NCI-H128 (cell line): Measurements from ENCODE around the gene LIPC.
A peak's percentile ranks its signal among the peaks of the same experiment; 100 is the strongest.

Source experiments
- DNase-seq: peaks from one replicate; lab custom pipeline; 2025; ENCODE audit not compliant: unreplicated experiment; lab: John Stamatoyannopoulos, UW

The LIPC gene

DNA sequence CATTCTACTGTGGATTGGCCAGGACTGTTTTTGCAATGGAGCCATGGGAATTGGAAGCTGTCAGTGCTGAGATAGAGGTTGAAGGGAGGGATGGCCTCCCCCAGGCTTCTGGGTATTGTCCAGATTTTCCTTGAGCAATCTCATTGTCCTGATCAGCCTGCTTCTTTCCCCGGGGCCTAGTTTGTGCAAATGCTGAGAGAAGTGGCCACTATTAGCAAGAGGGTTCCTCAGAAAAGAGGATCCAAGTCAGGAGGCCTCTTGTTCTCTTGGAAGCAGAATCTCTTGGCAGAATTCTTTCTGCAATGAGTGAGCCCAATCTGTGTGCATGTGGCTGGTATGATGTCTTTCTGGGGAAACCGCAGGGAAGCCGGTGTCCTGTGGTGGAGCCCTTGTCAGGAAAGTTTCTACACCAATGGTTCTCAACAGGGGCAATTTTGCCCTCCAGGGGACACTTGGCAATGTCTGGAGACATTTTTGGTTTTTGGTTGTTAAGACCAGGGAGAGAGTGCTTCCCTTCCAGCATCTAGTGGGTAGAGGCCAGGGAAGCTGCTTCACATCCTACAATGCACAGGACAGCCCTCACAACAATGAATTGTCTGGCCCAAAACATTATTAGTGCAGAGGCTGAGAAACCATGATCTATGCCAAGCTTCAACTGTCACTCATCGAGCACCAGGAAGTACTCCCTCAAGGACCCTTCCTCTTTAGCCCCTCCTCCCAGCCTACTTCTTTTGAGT, 2.0 kb downstream of the LIPC start:
- DNase-seq: no peak

DNA sequence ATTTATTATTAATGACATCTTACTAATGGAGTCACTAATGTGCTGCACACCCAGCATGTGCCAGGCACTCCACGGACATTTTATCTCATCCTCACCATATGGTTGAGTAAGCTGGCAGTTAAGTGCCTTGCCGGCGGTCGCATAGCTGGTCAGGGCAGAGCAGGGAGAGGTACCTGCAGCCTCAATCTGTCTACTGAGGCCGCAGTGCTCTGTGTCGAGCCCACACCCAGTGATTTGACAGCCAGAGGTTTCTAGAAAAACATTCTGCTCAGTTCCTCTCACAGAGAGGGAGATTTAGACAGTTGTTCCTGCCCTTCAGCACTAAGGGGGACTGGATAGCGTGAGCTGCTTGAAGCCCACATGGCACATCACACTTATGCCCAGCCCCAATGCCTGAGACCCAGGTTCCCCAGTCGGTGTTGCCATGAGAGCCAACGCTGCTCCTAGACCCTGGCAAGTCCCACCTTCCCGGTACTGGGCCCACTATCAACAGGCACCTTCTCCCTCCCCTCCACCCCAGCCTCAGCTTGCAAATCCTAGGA, 2.6 kb downstream of the LIPC start:
- peak; percentile 50 for DNase-seq

DNA sequence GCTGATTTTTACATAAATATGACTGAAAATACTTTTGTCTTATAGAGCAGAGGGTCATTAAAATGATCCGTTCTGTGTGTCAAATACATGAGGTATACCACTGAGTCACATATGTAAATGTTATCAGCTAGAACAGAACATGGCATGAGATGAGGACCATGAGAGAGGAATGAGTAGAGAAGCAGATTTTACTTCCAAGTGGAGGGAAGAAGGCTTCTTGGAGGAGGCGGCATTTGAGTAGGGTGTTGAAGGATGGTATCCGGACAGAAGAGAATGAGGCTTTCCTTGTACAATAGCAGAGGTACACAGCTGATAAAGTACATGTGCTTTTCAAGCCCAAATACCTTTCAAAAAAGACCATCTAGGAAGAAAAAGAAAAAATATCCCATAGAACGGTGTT, 4.8 kb downstream of the LIPC start:
- no peak for DNase-seq

DNA sequence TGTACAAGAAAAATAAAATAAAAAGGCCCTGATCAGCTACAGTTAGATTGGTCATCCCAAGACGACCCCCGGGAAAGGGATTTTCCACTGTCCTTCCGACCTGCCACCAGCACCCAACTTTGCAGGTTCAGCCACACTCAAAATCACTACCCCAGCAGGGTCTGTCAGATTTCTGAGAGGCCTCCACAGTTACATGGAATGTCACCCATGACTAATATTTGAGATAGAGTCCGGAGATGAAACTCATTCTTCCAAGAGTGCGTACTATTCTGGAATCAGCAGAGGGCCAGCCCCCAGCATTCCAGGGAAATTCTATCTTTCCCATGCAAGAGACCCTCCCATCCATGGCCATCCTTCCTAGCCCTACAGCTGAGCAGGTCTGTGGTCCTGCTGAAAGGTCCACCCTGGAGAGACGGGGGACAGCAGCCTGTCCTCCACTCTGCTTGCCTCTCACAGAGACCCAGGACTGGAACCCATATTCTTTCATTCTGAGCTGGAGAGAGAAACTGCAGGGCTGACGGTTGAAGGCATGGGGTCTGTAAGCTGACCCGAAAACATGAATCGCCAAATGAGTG, 5.8 kb downstream of the LIPC start:
- no peak for DNase-seq

DNA sequence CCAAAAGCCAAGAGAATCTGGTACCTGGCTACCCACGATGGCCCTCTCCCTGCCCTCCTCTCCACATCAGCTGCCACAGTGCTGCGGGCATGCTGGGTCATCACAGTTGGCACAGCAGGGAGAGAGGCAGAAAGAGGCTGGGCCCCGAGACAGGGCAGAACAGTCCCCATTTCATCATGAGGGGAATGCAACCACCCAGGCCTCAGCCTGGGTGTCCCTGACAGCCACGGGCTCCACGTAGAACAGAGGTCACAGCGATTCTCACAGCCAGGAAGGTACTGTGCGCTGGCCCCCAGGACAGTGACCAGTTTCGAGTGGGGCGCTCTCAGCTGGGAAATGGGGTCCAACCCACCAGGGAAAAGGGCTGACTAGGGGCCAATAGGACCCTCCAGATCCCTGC, 6.3 kb downstream of the LIPC start:
- DNase-seq: no peak

DNA sequence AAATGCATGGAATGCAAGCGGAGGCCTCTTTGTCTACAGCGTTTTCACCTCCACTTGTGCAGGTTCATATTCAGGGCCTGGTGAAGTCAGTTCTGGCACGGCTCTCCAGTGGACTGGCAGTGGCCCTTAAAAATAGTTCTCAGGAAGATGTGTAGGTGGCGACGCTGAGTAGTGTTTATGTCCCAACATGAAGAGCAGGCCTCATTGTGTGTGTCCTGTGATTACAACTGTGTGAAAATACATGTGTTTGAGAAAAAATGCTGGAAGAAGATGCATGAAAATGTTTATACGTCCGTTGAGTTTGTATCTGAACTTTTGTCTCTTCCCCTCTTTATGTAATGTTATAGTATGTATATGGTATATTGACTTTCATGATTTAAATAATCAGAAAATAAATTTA, 7.2 kb downstream of the LIPC start:
- no peak for DNase-seq

DNA sequence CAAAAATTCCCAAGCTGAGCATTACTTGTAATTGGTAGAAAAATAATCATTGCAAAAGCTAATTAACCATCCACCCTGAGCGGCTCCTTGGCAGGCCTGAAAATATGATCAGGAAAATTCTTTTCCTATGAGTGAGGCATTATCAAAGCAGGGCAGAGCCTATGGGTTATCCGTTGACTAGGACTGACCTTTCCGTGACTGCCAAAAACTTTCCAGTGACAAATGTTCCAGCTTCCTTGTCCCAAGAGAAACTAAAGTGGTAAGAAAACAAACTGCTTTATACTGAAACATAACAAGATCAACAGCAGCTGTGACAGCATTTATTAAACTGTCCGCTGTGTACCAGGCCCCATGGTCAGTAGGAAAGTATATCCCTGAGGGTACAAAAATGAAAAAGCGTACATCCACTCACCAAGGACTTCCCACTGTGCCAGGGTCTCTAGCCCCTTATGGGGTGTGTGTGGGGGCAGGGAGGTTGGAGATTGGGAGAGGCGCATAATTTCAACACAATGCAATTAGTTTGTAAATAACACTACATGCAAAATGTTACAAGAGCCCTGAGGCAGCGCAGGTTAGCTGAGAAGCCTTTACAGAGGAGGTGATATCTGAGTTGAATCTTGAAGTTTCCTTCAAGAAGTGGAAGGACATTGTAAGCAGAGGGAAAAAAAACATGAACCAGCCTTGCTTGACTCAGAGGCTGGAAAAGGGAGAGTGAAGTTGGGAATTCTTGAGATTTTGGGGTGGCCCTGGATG, 8.5 kb downstream of the LIPC start:
- no peak for DNase-seq

DNA sequence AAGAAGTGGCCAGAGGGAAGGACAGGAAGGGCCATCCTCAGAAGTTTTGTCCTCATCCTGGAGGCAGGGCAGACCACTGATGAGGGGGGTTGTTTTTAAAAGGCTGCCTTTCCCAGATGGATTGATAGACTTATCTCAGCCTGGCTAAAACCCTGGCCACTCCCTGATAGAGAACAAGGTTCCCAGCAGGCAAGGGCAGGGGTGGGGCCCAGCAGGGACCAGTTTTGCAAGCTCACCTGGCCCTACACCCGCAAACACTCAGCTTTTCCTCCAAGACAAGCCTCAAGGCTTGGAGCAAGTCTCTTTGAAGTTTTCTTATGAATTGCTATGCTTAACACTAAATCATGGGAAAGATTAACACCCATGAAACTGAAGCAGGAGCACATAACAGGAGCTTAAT, 9.1 kb downstream of the LIPC start:
- DNase-seq: no peak

DNA sequence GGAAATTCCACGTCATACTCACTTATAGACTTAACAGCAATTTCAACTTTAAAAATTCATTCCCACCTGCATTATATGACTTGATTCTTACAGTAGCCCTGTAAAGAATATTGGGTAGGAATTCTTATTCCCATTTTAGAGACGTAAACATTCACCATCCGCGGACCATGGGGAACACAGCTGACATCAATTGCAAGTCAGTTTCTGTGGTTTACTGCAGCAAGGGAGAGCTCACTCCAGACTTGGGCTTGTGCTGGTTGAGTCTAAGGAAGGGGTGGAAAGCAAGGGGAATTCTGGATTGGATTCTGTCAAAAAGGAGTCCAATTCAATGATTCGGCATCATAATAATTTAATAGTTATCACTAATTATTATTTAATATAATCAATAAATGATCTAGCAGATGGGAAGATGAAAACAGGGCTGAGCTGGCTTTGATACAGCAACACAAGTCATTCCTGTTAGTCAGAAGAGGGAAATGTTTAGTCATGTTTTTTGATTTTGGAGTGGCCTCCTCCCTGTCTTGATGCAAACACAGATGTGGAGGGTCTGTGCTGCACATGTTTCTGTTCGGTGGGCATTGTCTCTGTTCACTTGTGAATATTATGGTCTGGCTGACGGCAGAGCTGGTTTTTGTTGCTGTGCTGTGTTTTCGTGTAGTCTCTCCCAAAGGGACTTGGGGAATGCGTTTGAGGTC, 9.7 kb downstream of the LIPC start:
- DNase-seq: no peak

DNA sequence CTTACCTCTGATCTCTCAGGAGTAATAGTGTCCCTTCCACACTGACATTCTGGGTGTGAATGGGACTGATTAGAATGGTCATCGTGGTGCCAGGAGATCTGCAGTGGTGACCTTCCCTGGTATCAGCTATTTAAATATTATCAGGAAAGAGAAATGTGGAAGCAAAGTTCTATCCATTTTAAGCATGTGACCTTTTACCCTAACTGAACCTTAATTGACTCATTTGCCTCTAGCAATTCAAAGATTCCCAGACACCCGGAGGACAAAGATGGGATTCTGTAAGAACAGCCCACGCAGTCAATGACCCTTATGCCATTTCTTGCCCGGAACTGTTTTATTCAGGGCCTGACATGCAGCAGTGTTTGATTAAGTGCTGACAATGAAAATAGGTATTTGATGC, 10.3 kb downstream of the LIPC start:
- DNase-seq: no peak

DNA sequence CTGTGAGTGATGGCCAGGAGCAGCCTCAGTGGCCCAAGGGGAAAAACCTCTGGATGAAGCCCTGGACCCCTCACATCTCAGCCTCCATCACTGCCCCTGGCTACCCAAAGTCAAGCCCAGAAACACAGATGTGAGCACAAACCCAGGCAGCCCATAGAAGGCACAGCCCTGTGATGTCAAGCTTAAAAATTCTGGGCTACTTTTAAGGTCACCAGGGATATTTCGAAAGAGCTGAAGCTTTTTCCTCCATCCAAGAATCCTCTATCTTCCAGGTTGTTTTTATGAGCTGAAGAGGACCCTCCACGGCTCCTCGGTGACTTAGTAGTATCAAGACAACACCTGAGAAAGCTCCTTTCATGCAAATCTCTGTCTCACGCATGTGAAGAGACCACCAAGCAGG, 11.5 kb downstream of the LIPC start:
- no peak for DNase-seq

DNA sequence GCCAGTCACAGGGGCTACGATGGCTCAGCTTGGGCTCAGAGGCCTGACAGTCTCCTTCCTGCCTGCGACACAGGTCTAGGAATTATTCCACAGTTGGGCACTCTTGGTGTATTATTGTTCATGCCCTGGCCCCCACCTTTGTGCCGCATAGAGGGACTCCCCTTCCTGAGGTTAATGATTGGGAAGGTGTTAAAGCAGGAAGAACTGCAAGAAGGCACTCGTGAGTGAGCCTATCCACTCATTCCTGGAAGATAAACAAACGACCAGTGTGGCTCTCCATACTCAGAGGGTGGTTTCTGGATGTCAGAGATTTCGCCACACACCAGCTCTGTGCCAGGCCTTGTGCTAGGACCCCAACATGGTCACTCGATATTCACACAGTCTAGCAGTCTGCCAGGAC, 12.3 kb downstream of the LIPC start:
- no peak for DNase-seq

DNA sequence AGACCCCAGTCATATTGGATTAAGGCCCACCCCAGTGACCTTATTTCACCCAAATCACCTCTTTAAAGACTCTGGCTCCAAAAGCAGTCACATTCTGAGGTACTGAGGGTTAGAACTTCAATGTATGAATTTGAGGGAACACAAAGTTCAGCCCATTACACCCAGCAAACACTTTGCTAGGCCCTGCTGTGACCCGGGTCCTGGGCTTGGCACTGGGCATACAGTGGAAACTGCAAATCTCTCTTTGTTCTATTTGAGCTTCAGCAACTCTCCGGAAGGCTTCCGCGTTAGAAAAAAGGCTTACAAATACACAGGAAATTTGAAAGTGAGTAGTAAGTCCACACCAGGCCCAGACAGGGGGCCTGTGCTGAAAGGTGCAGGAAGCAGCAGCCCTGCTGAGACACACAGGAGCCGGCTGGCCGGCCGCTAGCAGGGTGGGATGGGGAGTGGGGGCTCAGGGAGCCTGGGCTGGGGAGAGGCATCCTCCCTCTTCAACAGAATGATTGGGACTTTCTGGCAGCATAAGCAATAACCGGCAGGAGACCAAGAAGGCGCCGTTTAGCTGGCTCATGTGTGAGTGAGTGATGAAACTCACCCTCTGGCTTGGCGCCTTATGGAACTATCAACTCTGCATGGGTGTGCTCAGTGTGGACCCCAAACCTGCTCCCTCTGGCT, 13.0 kb downstream of the LIPC start:
- DNase-seq: no peak

DNA sequence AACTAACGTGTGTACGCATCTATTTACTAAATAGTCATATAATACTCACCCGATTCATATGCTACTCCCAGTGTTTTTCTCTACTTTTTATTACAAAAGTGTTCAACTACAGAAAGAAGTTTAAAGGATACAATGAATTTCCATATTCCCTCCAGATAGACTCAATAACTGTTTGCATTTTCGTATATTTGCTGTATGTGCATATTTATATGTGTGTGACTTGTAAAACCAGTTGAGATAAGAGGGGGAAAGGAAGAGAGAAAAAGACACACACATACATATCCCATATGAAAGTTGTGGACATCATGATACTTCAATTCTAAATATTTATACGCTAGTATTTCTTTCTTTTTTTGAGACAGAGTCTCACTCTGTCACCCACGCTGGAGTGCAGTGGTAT, 14.1 kb downstream of the LIPC start:
- no peak for DNase-seq

DNA sequence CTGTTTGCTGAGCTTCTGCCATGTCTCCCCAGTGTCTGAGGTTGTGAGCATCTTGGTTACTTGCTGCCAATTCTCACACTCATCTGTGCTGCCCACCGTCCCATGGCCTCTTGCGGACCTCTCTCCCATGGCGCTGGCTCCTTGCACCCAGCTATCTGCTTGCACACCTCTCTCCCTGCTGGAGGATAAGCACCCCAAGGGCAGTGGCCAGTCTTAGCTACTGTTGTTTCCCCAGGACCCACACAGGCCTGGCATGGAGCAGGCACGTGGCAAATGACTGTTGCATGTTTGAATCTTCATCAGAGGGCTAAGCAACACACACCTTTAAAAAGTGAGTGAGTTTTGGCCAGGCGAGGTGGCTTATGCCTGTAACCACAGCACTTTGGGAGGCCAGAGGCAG, 14.7 kb downstream of the LIPC start:
- DNase-seq: no peak

DNA sequence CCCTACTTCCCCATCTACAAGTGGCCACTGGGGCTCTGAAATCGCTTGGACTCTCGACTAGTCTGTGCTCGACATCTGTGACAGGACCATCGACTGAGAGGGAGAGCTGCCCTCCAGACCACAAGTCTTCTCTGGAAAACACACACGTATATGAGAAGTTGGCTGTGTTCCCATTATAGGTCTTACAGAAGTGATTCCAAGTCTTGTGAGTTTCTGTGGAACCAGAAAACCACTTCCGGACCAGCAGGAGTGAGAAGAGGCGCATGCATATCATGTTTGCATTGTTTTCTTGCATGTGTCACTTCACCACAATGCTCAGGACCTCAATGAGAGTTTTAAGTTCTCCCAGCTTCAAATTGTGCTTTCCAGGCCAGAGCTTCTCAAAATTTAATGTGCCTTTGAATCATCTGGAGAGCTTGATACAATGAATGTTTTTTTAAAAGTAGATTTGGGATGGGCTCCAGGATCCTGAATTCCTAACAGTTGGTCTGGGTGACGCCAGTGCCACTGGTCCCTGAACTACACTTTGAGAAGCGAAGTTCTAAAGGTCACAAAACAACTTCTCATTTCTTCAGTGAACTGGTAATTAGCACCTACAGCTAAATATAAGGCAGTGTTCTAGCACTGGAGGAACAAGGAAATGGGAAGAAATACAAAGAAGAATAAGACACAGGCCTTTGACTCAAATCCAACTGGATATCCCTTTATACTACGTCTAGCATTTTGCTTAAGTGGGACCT, 15.7 kb downstream of the LIPC start:
- no peak for DNase-seq

DNA sequence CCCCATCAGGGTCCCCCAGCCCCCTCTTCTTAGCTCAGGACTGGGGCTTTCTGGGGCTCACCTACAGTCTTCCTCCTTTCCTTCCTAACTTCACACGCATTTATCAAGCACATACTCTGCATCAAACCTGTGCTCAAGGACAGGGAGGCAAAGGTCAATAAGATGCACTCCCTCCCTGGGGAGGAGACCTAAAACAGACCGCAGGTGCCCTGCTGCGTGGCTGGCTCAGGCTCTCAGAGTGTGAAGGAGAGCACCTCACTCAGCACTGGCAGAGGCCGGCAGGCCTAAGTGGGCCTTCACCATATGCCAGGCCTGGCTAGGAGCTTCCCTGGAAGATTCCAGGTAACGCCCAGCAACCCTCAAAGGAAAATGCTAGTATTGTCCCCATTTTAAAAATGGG, 16.5 kb downstream of the LIPC start:
- no peak for DNase-seq

DNA sequence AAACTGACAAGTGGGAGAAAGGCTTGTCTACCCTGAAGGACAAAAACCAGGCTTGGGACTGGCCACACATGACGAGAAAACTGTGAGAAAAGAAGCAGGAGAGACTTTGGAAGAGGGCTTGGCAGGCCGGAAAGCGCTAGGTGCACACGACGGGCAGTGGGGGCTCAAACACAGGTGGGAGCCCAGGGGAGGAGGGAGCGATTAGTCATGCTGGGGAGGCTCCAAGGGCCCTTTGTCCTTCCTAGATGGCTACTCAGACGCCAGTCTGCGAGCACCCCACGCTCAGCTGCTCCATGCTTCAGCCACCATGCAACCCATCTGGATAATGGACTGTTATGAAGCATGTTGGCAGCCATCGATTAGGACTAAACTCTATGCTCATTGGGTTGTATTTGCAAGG, 17.1 kb downstream of the LIPC start:
- no peak for DNase-seq

DNA sequence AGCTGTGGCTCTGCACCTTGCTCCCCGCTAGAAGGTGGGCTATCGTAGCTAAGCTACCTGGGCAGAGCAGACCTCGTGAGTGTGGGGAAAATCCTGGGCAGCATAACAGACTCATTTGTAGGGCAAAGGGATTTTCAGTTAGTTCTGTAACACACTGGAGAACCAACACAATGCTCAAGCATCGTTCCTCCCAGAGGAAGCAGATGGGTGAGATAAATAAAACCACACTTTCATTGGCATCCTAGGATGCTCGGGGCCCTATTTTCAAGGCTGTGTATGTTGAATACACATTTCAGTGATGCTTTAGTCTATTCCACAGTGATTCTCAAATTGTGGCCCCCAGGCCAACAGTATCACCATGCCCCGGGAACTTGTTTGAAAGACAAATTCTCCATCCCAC, 20.0 kb downstream of the LIPC start:
- DNase-seq: no peak

DNA sequence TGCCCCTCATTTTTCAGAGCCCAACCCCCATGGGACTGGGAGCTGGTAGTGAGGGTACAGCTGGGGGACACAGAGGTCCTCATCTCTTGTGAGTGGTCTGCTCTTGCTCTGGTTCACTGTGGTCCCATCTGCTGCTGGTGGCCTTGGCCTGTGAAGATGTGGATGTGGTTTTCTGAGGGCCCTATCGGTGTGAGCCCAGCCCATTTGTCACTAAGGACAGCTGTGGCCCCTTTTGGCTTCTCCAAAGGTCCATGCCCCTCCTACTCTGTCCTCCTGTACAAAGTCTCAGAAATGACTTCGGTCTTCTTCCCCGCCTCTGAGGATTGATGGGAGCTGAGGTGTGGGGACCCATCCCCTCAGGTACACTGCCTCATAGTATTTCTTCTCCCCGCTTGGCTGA, 21.0 kb downstream of the LIPC start:
- DNase-seq: no peak
